Activated CD8-positive, alpha-beta memory T cell treated with anti-CD3 and anti-CD28 coated beads for 4 hours (primary cell): Measurements from ENCODE around the gene LINGO4.
A peak's percentile ranks its signal among the peaks of the same experiment; 100 is the strongest.

ENCODE experiments used
- DNase-seq, 2 donors: peaks; one replicate each; pipeline ENCODE4 v3.0.0-alpha.2; 2020; ENCODE audit warnings: low read depth in 2 of 2

Gene LINGO4

GRCh38 chr1:151814971-151815545 is 9.8 kb upstream of the LINGO4 start:
- DNase-seq: no peak

- no peak for DNase-seq
Observed at GRCh38 chr1:151814426-151814825, 9.2 kb upstream of the LINGO4 start.

DNA sequence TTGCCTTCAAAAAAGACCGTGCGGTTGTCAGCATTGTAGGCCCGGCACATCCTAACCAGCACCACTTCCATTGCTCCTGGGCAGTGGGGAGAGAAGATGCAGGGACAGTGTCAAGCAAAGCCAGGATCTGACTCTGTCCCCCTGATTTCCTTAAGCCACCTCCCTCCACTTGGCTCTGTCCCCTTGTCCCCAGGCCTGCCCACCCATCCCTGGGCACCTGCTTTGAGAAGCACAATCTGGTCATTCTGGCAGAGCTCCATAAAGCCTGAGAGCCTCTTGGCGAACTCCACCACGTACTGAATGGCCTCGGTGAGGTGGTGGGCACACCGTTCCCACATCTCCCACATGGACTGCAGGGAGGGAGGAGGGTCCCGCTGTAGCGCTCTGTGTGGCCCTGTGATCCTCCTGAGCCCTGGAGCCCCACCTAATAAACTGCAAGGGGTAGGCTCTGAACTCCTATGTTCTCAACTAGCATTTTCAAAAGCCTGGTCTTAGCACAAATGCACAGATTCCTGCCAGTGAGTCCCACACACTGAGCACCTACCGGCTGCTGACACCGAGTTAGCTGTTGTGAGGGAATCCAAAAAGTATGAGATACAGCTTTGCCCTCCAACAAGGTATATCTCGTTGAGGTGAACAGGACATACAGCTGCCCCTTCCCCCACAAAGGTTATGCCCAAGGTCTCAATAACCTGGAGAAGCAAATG is 8.2 kb upstream of the LINGO4 start:
- DNase-seq: no peak

DNA sequence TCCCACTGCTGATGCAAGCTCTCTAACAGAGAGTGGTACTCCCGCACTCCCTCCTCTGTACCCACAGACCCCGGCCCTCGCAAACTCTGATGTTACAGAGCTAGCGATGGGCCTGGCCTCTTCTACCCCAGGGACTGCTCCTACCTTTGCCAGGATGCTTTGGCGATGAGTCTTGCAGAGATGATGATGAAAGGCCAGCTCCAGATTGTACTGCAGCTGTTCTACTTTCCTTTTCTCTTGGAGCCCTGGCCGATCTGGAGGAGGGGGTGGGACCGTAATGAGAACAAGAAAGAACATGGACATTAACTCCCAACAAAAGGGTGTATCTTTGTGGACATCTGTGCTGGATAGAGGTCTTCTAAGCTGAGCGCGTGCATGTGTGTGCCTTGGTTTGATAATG is 6.0 kb upstream of the LINGO4 start:
- DNase-seq: no peak

DNA sequence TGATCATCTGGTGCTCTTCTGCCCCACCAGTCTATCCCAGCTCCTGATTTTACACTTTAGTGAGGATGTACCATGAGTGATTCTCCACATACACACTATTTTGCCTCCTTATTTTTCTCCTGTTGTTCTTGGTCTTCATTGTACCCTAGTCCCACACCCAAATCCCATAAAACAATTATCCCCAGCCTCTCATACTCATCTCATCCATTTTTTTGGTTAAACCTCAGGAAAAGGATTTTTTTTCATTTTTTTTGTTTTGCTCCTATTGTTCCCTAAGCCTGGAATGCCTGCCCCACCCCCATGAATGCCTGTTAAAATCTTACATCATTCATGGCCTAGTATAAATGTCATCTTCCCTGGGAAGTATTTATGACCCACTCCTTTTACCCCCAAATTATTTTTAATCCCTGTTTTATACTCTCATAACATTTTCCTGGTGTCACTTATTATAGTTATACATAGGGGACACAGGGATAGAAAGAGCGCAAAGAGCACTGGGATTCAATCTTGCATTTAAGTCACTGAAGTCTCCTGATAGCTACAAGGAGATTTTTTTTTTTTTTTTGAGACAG is 4.9 kb upstream of the LINGO4 start:
- no peak for DNase-seq

- no peak for DNase-seq
Observed at GRCh38 chr1:151809290-151809984, 4.2 kb upstream of the LINGO4 start.

GRCh38 chr1:151807766-151808165 is 2.5 kb upstream of the LINGO4 start:
- no peak for DNase-seq

DNA sequence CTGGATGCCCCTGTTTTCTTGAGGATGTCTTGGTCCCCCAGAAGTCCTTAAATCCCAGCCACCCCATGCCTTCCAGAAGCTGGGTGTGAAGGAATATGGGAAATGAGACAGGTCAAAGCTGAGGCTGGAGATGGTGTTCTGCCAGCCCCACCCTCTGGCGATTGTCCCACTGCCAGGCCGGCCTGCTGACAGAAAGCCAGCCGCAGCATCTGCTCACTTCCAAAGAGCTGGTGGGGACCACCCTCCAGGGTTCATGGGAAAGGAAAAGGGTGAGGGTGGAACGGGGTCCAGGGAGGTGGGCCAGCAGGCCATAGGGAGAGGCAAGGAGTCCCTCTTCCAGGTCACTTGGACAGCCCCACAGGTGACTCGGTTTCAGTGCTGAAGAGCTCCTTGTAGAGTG is 1.9 kb upstream of the LINGO4 start:
- DNase-seq: no peak

- no peak for DNase-seq
Observed at GRCh38 chr1:151806170-151806569, 951 bp upstream of the LINGO4 start.

- DNase-seq: no peak
Observed at GRCh38 chr1:151803915-151804314, 1.3 kb downstream of the LINGO4 start.

- no peak for DNase-seq
Observed at GRCh38 chr1:151803164-151803563, 2.1 kb downstream of the LINGO4 start.

GRCh38 chr1:151802372-151802771 is 2.8 kb downstream of the LINGO4 start:
- DNase-seq: no peak

GRCh38 chr1:151801846-151802245 is 3.4 kb downstream of the LINGO4 start:
- no peak for DNase-seq

GRCh38 chr1:151801310-151801820 is 3.9 kb downstream of the LINGO4 start:
- DNase-seq: no peak

- no peak for DNase-seq
Observed at GRCh38 chr1:151800830-151801229, 4.4 kb downstream of the LINGO4 start.

GRCh38 chr1:151799179-151800022 is 5.8 kb downstream of the LINGO4 start:
- no peak for DNase-seq

- DNase-seq: no peak
Observed at GRCh38 chr1:151798571-151798970, 6.6 kb downstream of the LINGO4 start.

DNA sequence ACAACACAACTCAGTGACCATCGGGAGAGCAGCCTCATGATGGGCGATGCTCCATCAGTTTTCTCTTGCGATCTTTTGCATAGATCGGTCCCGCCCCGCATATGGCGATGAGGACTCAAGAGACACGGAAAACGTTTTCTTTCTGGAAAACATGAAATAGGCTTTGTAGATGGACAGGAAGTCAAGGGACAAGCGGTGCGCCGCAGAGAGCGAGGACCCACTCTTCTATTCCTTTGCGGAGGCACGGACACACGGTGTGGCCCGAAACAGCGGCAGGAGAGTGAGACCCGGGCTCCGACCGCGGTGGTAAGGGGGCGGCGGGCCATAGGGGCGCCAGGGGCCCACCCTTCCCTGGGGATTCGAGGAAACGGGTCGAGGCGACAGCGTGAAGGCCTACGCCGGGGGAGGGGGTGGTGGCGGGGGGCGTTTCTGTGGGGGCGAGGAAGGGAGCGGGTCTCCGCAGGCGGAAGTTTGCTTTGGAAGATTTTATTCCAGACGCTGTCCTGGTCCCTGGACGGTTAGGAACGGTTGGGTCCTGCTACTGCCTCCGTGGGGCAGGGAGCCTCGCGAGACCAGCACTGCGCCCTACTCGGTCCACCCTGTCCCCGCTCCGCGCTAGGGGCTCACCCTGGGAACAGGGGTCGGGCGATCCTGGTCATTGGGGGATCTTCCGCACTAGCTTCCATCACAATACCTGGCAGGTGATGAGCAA is 14.1 kb downstream of the LINGO4 start:
- DNase-seq: no peak

GRCh38 chr1:151790071-151790939 is 14.9 kb downstream of the LINGO4 start, which contains the start of gene TDRKH:
Gene TDRKH, minus strand, starts transcription at chr1:151790500. Its CDS starts 7,478 bp downstream, at chr1:151783022.
- DNase-seq: peak; percentile 97 to 99

- DNase-seq: no peak
Observed at GRCh38 chr1:151787689-151788088, 17.5 kb downstream of the LINGO4 start.
